Stimulated activated CD4-positive, alpha-beta T cell treated with anti-CD3 and anti-CD28 coated beads, Interleukin-1b, Interleukin-23, amount 100 ng/mL, for 24 hours (primary cell): ENCODE data around the gene UNC5A.

Experiments
- DNase-seq, 4 experiments: peaks; one replicate each; pipeline ENCODE4 v3.0.0-alpha.2; 2020; ENCODE audit warnings: low read depth in 4 of 4, low spot score in 1 of 4

UNC5A gene

GRCh38 chr5:176781638-176782570, 28.5 kb upstream of the UNC5A start:
- no peak for DNase-seq

GRCh38 chr5:176784218-176785165, 25.9 kb upstream of the UNC5A start:
- no peak for DNase-seq

GRCh38 chr5:176785184-176786145, 24.9 kb upstream of the UNC5A start:
- no peak for DNase-seq

- DNase-seq: no peak
These were observed 22.7 kb upstream of the UNC5A start for GRCh38 chr5:176787676-176788075.

GRCh38 chr5:176788091-176788490, 22.3 kb upstream of the UNC5A start:
- no peak for DNase-seq

- no peak for DNase-seq
These were observed 21.2 kb upstream of the UNC5A start for GRCh38 chr5:176788941-176789872.

GRCh38 chr5:176789873-176790615, 20.3 kb upstream of the UNC5A start:
- no peak for DNase-seq

GRCh38 chr5:176790941-176791340, 19.4 kb upstream of the UNC5A start:
- DNase-seq: no peak

GRCh38 chr5:176792655-176793342, 17.6 kb upstream of the UNC5A start:
- no peak for DNase-seq

GRCh38 chr5:176793343-176793699, 17.0 kb upstream of the UNC5A start:
- no peak for DNase-seq

- DNase-seq: no peak
These were observed 16.6 kb upstream of the UNC5A start for GRCh38 chr5:176793736-176794135.

- no peak for DNase-seq
These were observed 15.8 kb upstream of the UNC5A start for GRCh38 chr5:176794509-176794908.

- DNase-seq: no peak
These were observed 13.9 kb upstream of the UNC5A start for GRCh38 chr5:176796411-176796810.

GRCh38 chr5:176796970-176797369, 13.4 kb upstream of the UNC5A start:
- DNase-seq: no peak

GRCh38 chr5:176797456-176798050, 12.8 kb upstream of the UNC5A start:
- DNase-seq: no peak

- no peak for DNase-seq
These were observed 12.1 kb upstream of the UNC5A start for GRCh38 chr5:176798086-176798876.

- no peak for DNase-seq
These were observed 11.4 kb upstream of the UNC5A start for GRCh38 chr5:176798949-176799348.
